SK-N-SH treated with all-trans-retinoic acid at 6 μM for 48 hours (cell line): ENCODE measurements around the gene NCBP3.
"Not testable (repeated sequence)": the region's sequence is repeated elsewhere in the genome, so short reads cannot be mapped to it uniquely, and the experiment has no call there.

Experiments used
- ATAC-seq: fragments of 200-7000 bp; cut with Tn5 transposase; 3 replicates; pipeline ENCODE4 v1.9.1; 2020; ENCODE audit warnings: mild to moderate bottlenecking, moderate library complexity
- ARNTL ChIP-seq: fragments of 450-650 bp; formaldehyde crosslinking; IDR thresholded peaks from 2 replicates; pipeline ENCODE4 v1.5.0; 2020; ENCODE audit warnings: low read depth, mild to moderate bottlenecking, moderate library complexity, borderline replicate concordance
- BACH2 ChIP-seq: fragments of 250-450 bp; sonication (Bioruptor Pico); IDR thresholded peaks from 2 replicates; pipeline ENCODE4 v1.9.0; 2021; ENCODE audit warnings: mild to moderate bottlenecking, borderline replicate concordance
- CREB5 ChIP-seq: fragments of 250-450 bp; sonication (Bioruptor Pico); IDR thresholded peaks from 2 replicates; pipeline ENCODE4 v1.5.1; 2020; ENCODE audit warnings: low read depth, mild to moderate bottlenecking, moderate library complexity
- CSDC2 ChIP-seq: fragments of 250-450 bp; sonication (Bioruptor Pico); IDR thresholded peaks from 2 replicates; pipeline ENCODE4 v1.5.0; 2020; ENCODE audit warnings: mild to moderate bottlenecking, moderate library complexity
- CSRNP3 ChIP-seq: fragments of 250-450 bp; sonication (Bioruptor Pico); IDR thresholded peaks from 2 replicates; pipeline ENCODE4 v1.5.1; 2021; ENCODE audit warnings: mild to moderate bottlenecking, moderate library complexity
- ISL1 ChIP-seq: fragments of 250-450 bp; sonication (Bioruptor Pico); IDR thresholded peaks from 2 replicates; pipeline ENCODE4 v2.1.2; 2022; ENCODE audit warnings: mild to moderate bottlenecking, moderate library complexity
- OSR1 ChIP-seq: fragments of 250-450 bp; sonication (Bioruptor Pico); IDR thresholded peaks from 2 replicates; pipeline ENCODE4 v1.8.0; 2022; ENCODE audit warnings: moderate library complexity, mild to moderate bottlenecking, inconsistent platforms
- PATZ1 ChIP-seq: fragments of 250-450 bp; sonication (Bioruptor Pico); IDR thresholded peaks from 2 replicates; pipeline ENCODE4 v1.8.0; 2020; ENCODE audit warnings: mild to moderate bottlenecking, moderate library complexity, borderline replicate concordance
- POU6F1 ChIP-seq: fragments of 250-450 bp; sonication (Bioruptor Pico); IDR thresholded peaks from 2 replicates; pipeline ENCODE4 v1.8.0; 2021; ENCODE audit warnings: low read depth, mild to moderate bottlenecking, moderate library complexity, borderline replicate concordance
- RARB ChIP-seq: fragments of 250-450 bp; sonication (Bioruptor Pico); IDR thresholded peaks from 2 replicates; pipeline ENCODE4 v1.8.0; 2021; ENCODE audit warnings: mild to moderate bottlenecking, moderate library complexity
- SNAI2 ChIP-seq: fragments of 250-450 bp; sonication (Bioruptor Pico); IDR thresholded peaks from 2 replicates; pipeline ENCODE4 v1.5.0; 2020; ENCODE audit warnings: mild to moderate bottlenecking, moderate library complexity
- TCF4 ChIP-seq: fragments of 250-450 bp; sonication (Bioruptor Pico); IDR thresholded peaks from 2 replicates; pipeline ENCODE4 v1.8.0; 2021; ENCODE audit warnings: mild to moderate bottlenecking, moderate library complexity, borderline replicate concordance
- TOX ChIP-seq: fragments of 250-450 bp; sonication (Bioruptor Pico); IDR thresholded peaks from 2 replicates; pipeline ENCODE4 v1.8.0; 2021; ENCODE audit warnings: mild to moderate bottlenecking, moderate library complexity, borderline replicate concordance
- TSHZ2 ChIP-seq: fragments of 250-450 bp; sonication (Bioruptor Pico); IDR thresholded peaks from 2 replicates; pipeline ENCODE4 v1.5.0; 2020; ENCODE audit warnings: mild to moderate bottlenecking, moderate library complexity
- ZC3H10 ChIP-seq: fragments of 250-450 bp; sonication (Bioruptor Pico); IDR thresholded peaks from 2 replicates; pipeline ENCODE4 v1.5.1; 2021; ENCODE audit warnings: mild to moderate bottlenecking, moderate library complexity
- ZNF565 ChIP-seq: fragments of 450-650 bp; formaldehyde crosslinking; conservative IDR thresholded peaks from 2 replicates; pipeline ENCODE4 v1.5.0; 2020; ENCODE audit warnings: low read depth, mild to moderate bottlenecking, moderate library complexity
- ZNF8 ChIP-seq: fragments of 450-650 bp; formaldehyde crosslinking; IDR thresholded peaks from 2 replicates; pipeline ENCODE4 v1.5.0; 2020; ENCODE audit warnings: mild to moderate bottlenecking, moderate library complexity

NCBP3 gene

GRCh38 chr17:3859940-3860339 lies 13.9 kb upstream of the NCBP3 start:
- ATAC-seq, result no peak
- TF ChIP-seq CSDC2, result no peak
- no peak for TF ChIP-seq POU6F1 (CRISPR knock-in tag)
- no peak for TF ChIP-seq ZNF8 (CRISPR knock-in tag)
- TF ChIP-seq BACH2 (CRISPR knock-in tag), result no peak
- no peak for TF ChIP-seq ISL1
- TF ChIP-seq ARNTL (CRISPR knock-in tag), result no peak

GRCh38 chr17:3857261-3858105 lies 11.4 kb upstream of the NCBP3 start:
- TF ChIP-seq ZNF565 (CRISPR knock-in tag) (no peak), TOX (CRISPR knock-in tag) (no peak), CSRNP3 (CRISPR knock-in tag) (no peak), ZC3H10 (CRISPR knock-in tag) (no peak), SNAI2 (CRISPR knock-in tag) (no peak), TCF4 (CRISPR knock-in tag) (no peak), POU6F1 (CRISPR knock-in tag) (no peak), CSDC2 (no peak), PATZ1 (CRISPR knock-in tag) (no peak), CREB5 (CRISPR knock-in tag) (no peak), OSR1 (CRISPR knock-in tag) (no peak), ARNTL (CRISPR knock-in tag) (no peak), ISL1 (no peak), RARB (CRISPR knock-in tag) (no peak), TSHZ2 (no peak)
- no peak for ATAC-seq

GRCh38 chr17:3854204-3854603 lies 8.2 kb upstream of the NCBP3 start:
- ATAC-seq, result not testable (repeated sequence)
